22Rv1 (cell line): ENCODE measurements around the gene KYAT1.

Experiments used
- ZFX ChIP-seq: fragments of 450-650 bp; IDR thresholded peaks from 2 replicates; pipeline ENCODE4 v1.6.1; 2017; ENCODE audit warnings: antibody characterized with exemption, borderline replicate concordance
- TF ChIP-seq, protein P1 (sequence below): fragments of 450-650 bp; IDR thresholded peaks from 2 replicates; pipeline ENCODE4 v1.5.1; 2017; ENCODE audit warnings: mild to moderate bottlenecking

- TF ChIP-seq, protein P1, sequence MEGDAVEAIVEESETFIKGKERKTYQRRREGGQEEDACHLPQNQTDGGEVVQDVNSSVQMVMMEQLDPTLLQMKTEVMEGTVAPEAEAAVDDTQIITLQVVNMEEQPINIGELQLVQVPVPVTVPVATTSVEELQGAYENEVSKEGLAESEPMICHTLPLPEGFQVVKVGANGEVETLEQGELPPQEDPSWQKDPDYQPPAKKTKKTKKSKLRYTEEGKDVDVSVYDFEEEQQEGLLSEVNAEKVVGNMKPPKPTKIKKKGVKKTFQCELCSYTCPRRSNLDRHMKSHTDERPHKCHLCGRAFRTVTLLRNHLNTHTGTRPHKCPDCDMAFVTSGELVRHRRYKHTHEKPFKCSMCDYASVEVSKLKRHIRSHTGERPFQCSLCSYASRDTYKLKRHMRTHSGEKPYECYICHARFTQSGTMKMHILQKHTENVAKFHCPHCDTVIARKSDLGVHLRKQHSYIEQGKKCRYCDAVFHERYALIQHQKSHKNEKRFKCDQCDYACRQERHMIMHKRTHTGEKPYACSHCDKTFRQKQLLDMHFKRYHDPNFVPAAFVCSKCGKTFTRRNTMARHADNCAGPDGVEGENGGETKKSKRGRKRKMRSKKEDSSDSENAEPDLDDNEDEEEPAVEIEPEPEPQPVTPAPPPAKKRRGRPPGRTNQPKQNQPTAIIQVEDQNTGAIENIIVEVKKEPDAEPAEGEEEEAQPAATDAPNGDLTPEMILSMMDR: no peak; the same call in 1 of the 2 replicates
- no peak for TF ChIP-seq ZFX
Observed at GRCh38 chr9:128845186-128845931, 36.4 kb downstream of the KYAT1 start.
